Dermis blood vessel endothelial cell (primary cell): ENCODE results near the gene TCF7L1. TPM values are rescaled to one million over a fixed set of nuclear protein-coding genes. Genes with fewer than 3 reads are reported as not detected.
"Not testable (repeated sequence)": the region's sequence is repeated elsewhere in the genome, so short reads cannot be mapped to it uniquely, and the experiment has no call there.

Experiments used
- DNase-seq: peaks from one replicate; pipeline ENCODE4 v3.0.0; 2010
- total RNA-seq: library from RNA; depleted of rRNA; stranded (reverse); fragments of >200 nt; gene quantifications from 2 replicates; pipeline ENCODE4 v1.2.3, GENCODE V29; 2014

The TCF7L1 gene
- total RNA-seq, 1 donor from 2014 or later = 12.1 TPM

- no peak for DNase-seq
Measured at GRCh38 chr2:85291425-85292023, 158.3 kb downstream of the TCF7L1 start.

- DNase-seq = no peak
Measured at GRCh38 chr2:85302121-85302520, 168.9 kb downstream of the TCF7L1 start.

GRCh38 chr2:85303780-85304531 is 170.8 kb downstream of the TCF7L1 start:
- no peak for DNase-seq

GRCh38 chr2:85307527-85307897 is 174.3 kb downstream of the TCF7L1 start:
- no peak for DNase-seq

GRCh38 chr2:85308201-85308600 is 175.0 kb downstream of the TCF7L1 start:
- DNase-seq = no peak

GRCh38 chr2:85308896-85309555 is 175.8 kb downstream of the TCF7L1 start:
- peak; percentile 52 for DNase-seq

- no peak for DNase-seq
Measured at GRCh38 chr2:85309699-85310321, 176.6 kb downstream of the TCF7L1 start.

- DNase-seq = no peak
Measured at GRCh38 chr2:85310330-85310729, 177.1 kb downstream of the TCF7L1 start.

- no peak for DNase-seq
Measured at GRCh38 chr2:85312404-85312803, 179.2 kb downstream of the TCF7L1 start.

GRCh38 chr2:85314884-85315242 is 181.7 kb downstream of the TCF7L1 start:
- DNase-seq = no peak

GRCh38 chr2:85315921-85316320 is 182.7 kb downstream of the TCF7L1 start:
- DNase-seq = not testable (repeated sequence)

- peak; percentile 23 for DNase-seq
Measured at GRCh38 chr2:85318222-85319074, 185.3 kb downstream of the TCF7L1 start.

- no peak for DNase-seq
Measured at GRCh38 chr2:85319796-85320195, 186.6 kb downstream of the TCF7L1 start.

GRCh38 chr2:85323351-85323987 is 190.3 kb downstream of the TCF7L1 start:
- DNase-seq = no peak

GRCh38 chr2:85323988-85324367 is 190.8 kb downstream of the TCF7L1 start:
- not testable (repeated sequence) for DNase-seq

GRCh38 chr2:85324639-85325465 is 191.7 kb downstream of the TCF7L1 start:
- peak; percentile 62 for DNase-seq

- no peak for DNase-seq
Measured at GRCh38 chr2:85325466-85325811, 192.2 kb downstream of the TCF7L1 start.

- peak; percentile 67 for DNase-seq
Measured at GRCh38 chr2:85326406-85327159, 193.4 kb downstream of the TCF7L1 start.

GRCh38 chr2:85327160-85327821 is 194.1 kb downstream of the TCF7L1 start:
- DNase-seq = peak; percentile 65
